Activated T-helper 2 cell treated with anti-CD3 and anti-CD28 coated beads, Interferon-gamma antibody, Interleukin-2, Interleukin-4, amounts not matched to agents 10 μg/mL and 5 μg/mL and 100 μg/mL, durations not matched to agents 14 hours and 24 hours and 36 hours (primary cell): Measurements from ENCODE around the gene SGIP1. TPM values are rescaled to one million over a fixed set of nuclear protein-coding genes. Genes with fewer than 3 reads are reported as not detected.
A peak's percentile ranks its signal among the peaks of the same experiment; 100 is the strongest.

Source experiments
- DNase-seq: peaks from one replicate; pipeline ENCODE4 v3.0.0; 2021; ENCODE audit warnings: low spot score
- H3K27ac Mint-ChIP-seq: one replicate; pipeline ENCODE4 v1.8.0; 2021; ENCODE audit warnings: mixed read lengths
- H3K27me3 Mint-ChIP-seq: one replicate; pipeline ENCODE4 v1.8.0; 2021; ENCODE audit warnings: low read depth, mixed read lengths
- H3K36me3 Mint-ChIP-seq: one replicate; pipeline ENCODE4 v1.8.0; 2021; ENCODE audit warnings: low read depth, mixed read lengths
- H3K4me1 Mint-ChIP-seq: one replicate; pipeline ENCODE4 v1.8.0; 2021; ENCODE audit warnings: low read depth, mixed read lengths
- H3K4me3 Mint-ChIP-seq: one replicate; pipeline ENCODE4 v1.8.0; 2021; ENCODE audit warnings: low read depth, mild to moderate bottlenecking, moderate library complexity, mixed read lengths
- H3K9me3 Mint-ChIP-seq: one replicate; pipeline ENCODE4 v1.8.0; 2021; ENCODE audit warnings: mixed read lengths
- intact Hi-C: fragments of 100-400 bp; cut with micrococcal nuclease; formaldehyde crosslinking; loops from one replicate; pipeline ENCODE4 v1.15.1; 2023
- total RNA-seq: library from RNA; stranded (reverse); gene quantifications from 2 replicates; pipeline ENCODE4 v1.2.3, GENCODE V29; 2022

Gene SGIP1
- total RNA-seq, 1 donor from 2014 or later: not detected

DNA sequence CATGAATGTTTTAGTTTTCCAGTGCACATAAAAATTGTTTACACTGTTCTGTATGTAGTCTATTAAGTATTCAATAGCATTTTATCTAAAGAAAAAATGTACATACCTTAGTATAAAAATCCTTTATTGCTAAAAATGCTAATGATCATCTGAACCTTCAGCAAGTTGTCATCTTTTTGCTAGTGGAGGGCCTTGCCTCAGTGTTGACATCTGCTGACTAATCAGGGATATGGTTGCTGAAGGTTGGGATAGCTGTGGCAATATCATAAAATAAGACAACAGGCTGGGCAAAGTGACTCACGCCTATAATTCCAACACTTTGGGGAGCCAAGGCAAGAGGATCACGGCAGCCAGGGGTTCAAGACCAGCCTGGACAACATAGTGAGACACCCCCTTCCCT, 227.3 kb downstream of the SGIP1 start:
- intact Hi-C loops: loop anchor here (10.0 kb wide), 1 partner anchor 64 kb away; no protein-coding TSS in a partner anchor
- no peak overlapping the region for H3K27ac Mint-ChIP-seq
- no peaks in the 10 kb centered on the region for H3K9me3 Mint-ChIP-seq

GRCh38 chr1:66764994-66765578, 231.1 kb downstream of the SGIP1 start:
- no peak for DNase-seq
- Mint-ChIP-seq H3K27me3 (no peaks in the 10 kb centered on the region), H3K4me1 (peaks cover 18% of the 10 kb centered on the region), H3K4me3 (no peak overlapping the region), H3K36me3 (no peaks in the 10 kb centered on the region), H3K27ac (no peak overlapping the region), H3K9me3 (no peaks in the 10 kb centered on the region)
- intact Hi-C loops: loop anchor here (1.0 to 10.0 kb wide), 6 partner anchors 60 to 736 kb away; partner anchors contain the start of genes DNAI4 and MIER1

More for the DNA sequence above, 227.3 kb downstream of the SGIP1 start:
- Mint-ChIP-seq H3K36me3 (no peaks in the 10 kb centered on the region), H3K4me3 (no peak overlapping the region), H3K27me3 (peaks cover 10% of the 10 kb centered on the region), H3K4me1 (peaks cover 4% of the 10 kb centered on the region)
- DNase-seq: no peak

- Mint-ChIP-seq H3K36me3 (no peaks in the 10 kb centered on the region), H3K9me3 (no peaks in the 10 kb centered on the region), H3K27ac (no peak overlapping the region), H3K4me1 (peaks cover 28% of the 10 kb centered on the region), H3K4me3 (no peak overlapping the region), H3K27me3 (no peaks in the 10 kb centered on the region)
- intact Hi-C loops: loop anchor here (10.0 kb wide), 1 partner anchor 57 kb away; no protein-coding TSS in a partner anchor
- DNase-seq: no peak
These were observed 233.7 kb downstream of the SGIP1 start for GRCh38 chr1:66767626-66768025.

DNA sequence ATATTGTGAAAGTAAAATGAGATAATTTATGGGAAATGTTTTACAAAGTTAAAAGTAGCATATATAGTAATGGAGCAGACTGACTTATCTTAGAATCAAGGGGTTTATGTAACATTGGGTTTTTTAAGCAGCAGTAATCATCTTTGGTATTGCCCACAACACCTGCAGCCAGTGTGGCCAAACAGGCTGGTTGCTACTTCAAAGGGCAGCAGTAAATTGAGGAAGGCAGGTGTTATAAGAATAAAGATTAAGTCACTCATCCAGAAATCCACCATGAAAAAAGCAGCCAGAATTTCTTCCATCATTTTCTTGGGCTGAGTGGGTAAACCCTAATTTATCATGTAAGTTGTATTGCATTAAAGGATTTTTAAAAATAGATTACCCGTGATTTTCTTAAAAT, 235.0 kb downstream of the SGIP1 start:
- Mint-ChIP-seq H3K27me3 (no peaks in the 10 kb centered on the region), H3K4me3 (peak overlapping the region; percentile 42), H3K27ac (no peak overlapping the region), H3K9me3 (no peaks in the 10 kb centered on the region), H3K36me3 (no peaks in the 10 kb centered on the region), H3K4me1 (peaks cover 28% of the 10 kb centered on the region)
- no peak for DNase-seq
- intact Hi-C loops: loop anchor here (10.0 kb wide), 1 partner anchor 56 kb away; no protein-coding TSS in a partner anchor

GRCh38 chr1:66769512-66770229, 235.7 kb downstream of the SGIP1 start:
- H3K9me3 Mint-ChIP-seq: no peaks in the 10 kb centered on the region
- H3K36me3 Mint-ChIP-seq: no peaks in the 10 kb centered on the region
- H3K4me1 Mint-ChIP-seq: peaks cover 28% of the 10 kb centered on the region
- intact Hi-C loops: loop anchor here (2.0 to 10.0 kb wide), 3 partner anchors 19 to 211 kb away; no protein-coding TSS in a partner anchor
- no peaks in the 10 kb centered on the region for H3K27me3 Mint-ChIP-seq
- H3K27ac Mint-ChIP-seq: peak overlapping the region; percentile 10
- peak overlapping the region; percentile 42 for H3K4me3 Mint-ChIP-seq
- DNase-seq: no peak

- H3K9me3 Mint-ChIP-seq: no peaks in the 10 kb centered on the region
- intact Hi-C loops: loop anchor here (2.0 kb wide), 2 partner anchors 19 to 211 kb away; no protein-coding TSS in a partner anchor
- H3K36me3 Mint-ChIP-seq: no peaks in the 10 kb centered on the region
- DNase-seq: no peak
- H3K4me3 Mint-ChIP-seq: peak overlapping the region; percentile 19
- peak overlapping the region; percentile 10 for H3K27ac Mint-ChIP-seq
- peaks cover 28% of the 10 kb centered on the region for H3K4me1 Mint-ChIP-seq
- H3K27me3 Mint-ChIP-seq: no peaks in the 10 kb centered on the region
These were observed 236.3 kb downstream of the SGIP1 start for GRCh38 chr1:66770240-66770639.

DNA sequence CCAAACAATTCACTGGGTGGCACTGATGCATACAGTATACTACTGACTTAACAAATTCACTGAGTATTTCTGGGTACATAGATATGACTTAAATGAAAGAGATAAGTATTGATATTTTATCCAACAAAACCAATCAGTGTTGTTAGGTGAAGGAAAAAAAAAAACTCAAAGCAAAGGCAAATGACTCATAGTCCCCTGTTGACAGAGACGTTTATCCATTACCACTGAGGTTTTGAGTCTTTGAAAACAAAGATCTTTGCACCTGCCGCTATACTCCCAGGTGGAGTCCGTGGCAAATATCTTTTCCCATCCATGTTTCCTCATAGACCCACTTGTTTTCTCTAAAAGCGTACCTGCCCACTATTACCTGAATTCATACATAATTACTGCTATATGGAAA, 236.7 kb downstream of the SGIP1 start:
- Mint-ChIP-seq H3K4me1 (peaks cover 28% of the 10 kb centered on the region), H3K27ac (peak overlapping the region; percentile 10), H3K36me3 (no peaks in the 10 kb centered on the region), H3K9me3 (no peaks in the 10 kb centered on the region), H3K4me3 (peak overlapping the region; percentile 19), H3K27me3 (peaks cover 4% of the 10 kb centered on the region)
- intact Hi-C loops: loop anchor here (2.0 kb wide), 2 partner anchors 18 to 210 kb away; no protein-coding TSS in a partner anchor
- DNase-seq: no peak

GRCh38 chr1:66773227-66773626, 239.3 kb downstream of the SGIP1 start:
- H3K36me3 Mint-ChIP-seq: no peaks in the 10 kb centered on the region
- H3K9me3 Mint-ChIP-seq: no peaks in the 10 kb centered on the region
- intact Hi-C loops: no loop called here

DNA sequence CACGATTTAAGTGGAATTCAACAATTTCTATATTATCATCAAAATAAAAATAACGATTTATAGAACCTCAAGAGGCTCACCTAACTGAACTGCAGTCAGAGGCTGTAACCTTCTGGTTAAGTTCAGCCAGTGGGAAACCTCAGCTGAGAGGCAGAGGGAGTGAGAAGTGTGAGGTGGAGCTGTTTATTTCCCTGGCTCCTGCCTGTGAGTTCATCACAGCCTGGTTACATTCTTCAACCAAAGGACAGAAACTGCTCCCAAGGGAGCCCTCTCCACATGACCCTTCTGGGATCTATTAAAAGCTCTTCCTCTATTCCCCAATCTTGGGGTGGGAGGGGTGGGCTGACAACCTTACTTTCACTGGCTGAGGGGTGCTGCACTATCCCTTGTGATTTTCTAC, 240.5 kb downstream of the SGIP1 start:
- no peak overlapping the region for H3K27ac Mint-ChIP-seq
- no peaks in the 10 kb centered on the region for H3K9me3 Mint-ChIP-seq
- peaks cover 14% of the 10 kb centered on the region for H3K4me1 Mint-ChIP-seq
- H3K4me3 Mint-ChIP-seq: no peak overlapping the region
- intact Hi-C loops: no loop called here
- no peaks in the 10 kb centered on the region for H3K36me3 Mint-ChIP-seq
- no peak for DNase-seq
- H3K27me3 Mint-ChIP-seq: peaks cover 13% of the 10 kb centered on the region

More at GRCh38 chr1:66773227-66773626, 239.3 kb downstream of the SGIP1 start:
- no peak overlapping the region for H3K27ac Mint-ChIP-seq
- peaks cover 8% of the 10 kb centered on the region for H3K27me3 Mint-ChIP-seq
- DNase-seq: no peak
- peaks cover 26% of the 10 kb centered on the region for H3K4me1 Mint-ChIP-seq
- no peak overlapping the region for H3K4me3 Mint-ChIP-seq

DNA sequence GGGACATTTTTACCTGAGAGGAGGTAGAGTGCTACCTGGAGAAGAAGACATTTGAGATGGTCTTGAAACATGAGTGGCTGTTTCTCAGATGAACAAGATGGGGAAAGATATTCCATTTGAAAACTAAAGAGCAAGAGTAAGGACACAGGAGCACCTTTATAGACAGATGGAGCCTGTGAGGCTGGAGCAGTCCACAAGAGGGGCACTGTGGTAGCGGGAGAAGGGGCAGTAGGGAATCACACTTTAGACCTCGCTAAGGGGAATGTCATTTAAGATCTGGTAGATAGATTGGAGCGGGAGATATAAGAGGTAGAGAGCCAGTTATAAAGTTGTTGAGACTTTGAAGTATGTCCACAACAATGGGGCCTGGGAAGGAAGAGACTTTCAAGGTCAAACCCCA, 241.7 kb downstream of the SGIP1 start:
- H3K27ac Mint-ChIP-seq: no peak overlapping the region
- DNase-seq: no peak
- H3K4me1 Mint-ChIP-seq: peaks cover 6% of the 10 kb centered on the region
- intact Hi-C loops: no loop called here
- peaks cover 14% of the 10 kb centered on the region for H3K27me3 Mint-ChIP-seq
- H3K9me3 Mint-ChIP-seq: no peaks in the 10 kb centered on the region
- no peak overlapping the region for H3K4me3 Mint-ChIP-seq
- no peaks in the 10 kb centered on the region for H3K36me3 Mint-ChIP-seq

- H3K9me3 Mint-ChIP-seq: no peaks in the 10 kb centered on the region
- H3K4me3 Mint-ChIP-seq: no peak overlapping the region
- no peak for DNase-seq
- H3K27ac Mint-ChIP-seq: no peak overlapping the region
- intact Hi-C loops: no loop called here
- H3K36me3 Mint-ChIP-seq: no peaks in the 10 kb centered on the region
- H3K4me1 Mint-ChIP-seq: no peaks in the 10 kb centered on the region
- H3K27me3 Mint-ChIP-seq: peaks cover 14% of the 10 kb centered on the region
These were observed 243.9 kb downstream of the SGIP1 start for GRCh38 chr1:66777831-66778230.

GRCh38 chr1:66778266-66778665, 244.3 kb downstream of the SGIP1 start:
- H3K36me3 Mint-ChIP-seq: no peaks in the 10 kb centered on the region
- no peak overlapping the region for H3K4me3 Mint-ChIP-seq
- no peak for DNase-seq
- H3K4me1 Mint-ChIP-seq: no peaks in the 10 kb centered on the region
- intact Hi-C loops: no loop called here
- H3K27me3 Mint-ChIP-seq: peaks cover 14% of the 10 kb centered on the region
- H3K9me3 Mint-ChIP-seq: no peaks in the 10 kb centered on the region
- no peak overlapping the region for H3K27ac Mint-ChIP-seq

GRCh38 chr1:66778969-66779368, 245.0 kb downstream of the SGIP1 start:
- no peaks in the 10 kb centered on the region for H3K4me1 Mint-ChIP-seq
- H3K27me3 Mint-ChIP-seq: peaks cover 14% of the 10 kb centered on the region
- intact Hi-C loops: no loop called here
- no peak overlapping the region for H3K27ac Mint-ChIP-seq
- H3K9me3 Mint-ChIP-seq: no peaks in the 10 kb centered on the region
- DNase-seq: no peak
- H3K36me3 Mint-ChIP-seq: no peaks in the 10 kb centered on the region
- no peak overlapping the region for H3K4me3 Mint-ChIP-seq
